Hematopoietic multipotent progenitor cell treated with erythropoietin and hydrocortisone succinate and interleukin-3 and kit ligand, for 4 days (in vitro differentiated cells): ENCODE measurements around the gene MPST.
A peak's percentile ranks its signal among the peaks of the same experiment; 100 is the strongest.
"Not testable (repeated sequence)": the region's sequence is repeated elsewhere in the genome, so short reads cannot be mapped to it uniquely, and the experiment has no call there.

ENCODE experiments used
- DNase-seq: peaks from one replicate; pipeline ENCODE4 v3.0.0-alpha.2; 2015

The MPST gene

GRCh38 chr22:37019309-37020191, at the start of gene MPST, which contains the start of gene TST:
TSS of gene MPST (plus strand) at chr22:37019742. CDS start at chr22:37019837, 95 bp downstream.
TSS of gene TST (minus strand) at chr22:37019447. CDS start at chr22:37018732, 715 bp downstream.
- peak; percentile 89 for DNase-seq

DNA sequence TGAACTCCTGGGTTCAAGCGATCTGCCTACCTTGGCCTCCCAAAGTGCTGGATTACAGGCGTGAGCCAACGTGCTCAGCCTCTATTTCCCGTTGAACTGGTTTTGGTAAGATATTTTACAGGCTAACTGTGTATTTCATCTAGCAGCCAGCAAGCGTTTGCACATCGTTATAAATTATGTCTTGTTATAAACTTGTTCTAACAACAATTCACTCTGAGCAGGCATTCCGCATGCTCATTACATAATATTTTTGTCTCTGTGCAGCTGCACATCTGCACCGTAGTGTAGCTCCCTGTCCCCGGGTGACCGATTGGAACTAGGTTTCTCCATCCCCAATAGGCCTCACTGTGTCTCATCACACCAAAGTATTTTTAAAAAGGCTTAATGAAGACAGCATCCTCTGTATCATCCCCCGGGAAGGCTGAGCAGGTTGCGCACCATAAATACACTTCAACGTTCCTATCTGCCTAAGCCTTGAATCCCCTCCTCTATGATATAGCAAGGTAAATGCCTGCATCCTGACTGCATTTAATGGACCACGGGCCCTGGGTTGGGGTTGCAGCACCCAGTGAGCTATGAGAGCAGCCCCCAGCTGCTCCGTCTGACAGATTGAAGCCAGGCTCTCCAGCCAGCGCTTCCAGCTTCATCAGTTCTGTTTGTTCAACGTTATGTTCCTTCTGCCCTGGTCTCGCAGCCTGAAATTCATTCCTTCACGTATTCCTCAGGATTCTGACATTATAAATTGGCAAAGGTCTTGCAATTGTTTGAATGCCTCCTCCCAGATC, 48.0 kb upstream of the MPST start:
- DNase-seq = no peak

- DNase-seq = peak; percentile 71
Measured at GRCh38 chr22:36976606-36977005, 42.9 kb upstream of the MPST start.

DNA sequence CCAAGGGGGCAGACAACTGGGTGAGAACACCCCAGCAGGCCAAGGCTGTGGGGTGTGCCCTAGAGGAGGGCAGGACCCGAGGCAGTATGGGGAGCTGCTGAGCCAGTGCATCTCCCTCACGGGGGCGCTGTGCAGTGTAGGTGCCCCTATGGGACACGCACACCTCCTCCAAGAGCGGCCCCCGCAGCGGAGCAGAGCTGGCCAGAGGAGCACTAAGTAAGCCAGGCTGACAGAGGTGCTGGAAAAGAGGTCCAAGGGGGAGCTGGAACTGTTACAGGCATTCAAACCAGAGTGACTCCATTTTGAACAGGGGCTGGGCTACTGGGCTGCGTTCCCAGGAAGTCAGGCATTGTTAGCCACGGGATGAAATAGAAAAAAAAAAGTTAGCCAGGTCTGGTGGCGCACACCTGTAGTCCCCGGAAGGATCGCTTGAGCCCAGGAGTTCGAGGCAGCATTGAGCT, 42.1 kb upstream of the MPST start:
- DNase-seq = peak; percentile 86

- peak; percentile 96 for DNase-seq
Measured at GRCh38 chr22:36977947-36978660, 41.4 kb upstream of the MPST start.

- peak; percentile 49 for DNase-seq
Measured at GRCh38 chr22:36979016-36979910, 40.3 kb upstream of the MPST start.

DNA sequence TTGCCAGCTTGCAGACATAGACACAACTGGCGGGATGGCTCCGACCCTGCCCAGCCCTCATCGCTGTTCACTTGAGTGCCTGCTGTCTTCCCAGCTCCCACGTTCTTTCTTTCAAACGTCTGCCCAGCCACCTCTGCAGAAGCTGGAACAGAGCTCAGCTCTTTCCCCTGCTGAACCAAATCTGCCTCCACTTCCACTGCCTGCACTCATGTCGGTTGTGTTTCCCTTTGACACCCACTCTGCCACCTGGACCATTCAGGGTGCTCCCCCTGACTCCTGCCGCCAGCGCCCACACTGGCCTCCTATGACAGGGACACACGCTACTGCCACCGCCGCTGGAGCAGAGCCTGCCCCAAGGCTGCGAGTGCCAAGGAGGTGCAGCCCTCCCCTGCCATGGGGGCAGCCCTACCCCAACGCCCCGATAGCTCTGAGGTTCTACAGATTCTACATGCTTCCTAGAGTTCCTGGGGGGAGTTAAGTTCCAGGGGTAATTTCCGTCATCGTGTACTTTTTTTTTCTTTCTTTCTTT, 38.2 kb upstream of the MPST start:
- no peak for DNase-seq

DNA sequence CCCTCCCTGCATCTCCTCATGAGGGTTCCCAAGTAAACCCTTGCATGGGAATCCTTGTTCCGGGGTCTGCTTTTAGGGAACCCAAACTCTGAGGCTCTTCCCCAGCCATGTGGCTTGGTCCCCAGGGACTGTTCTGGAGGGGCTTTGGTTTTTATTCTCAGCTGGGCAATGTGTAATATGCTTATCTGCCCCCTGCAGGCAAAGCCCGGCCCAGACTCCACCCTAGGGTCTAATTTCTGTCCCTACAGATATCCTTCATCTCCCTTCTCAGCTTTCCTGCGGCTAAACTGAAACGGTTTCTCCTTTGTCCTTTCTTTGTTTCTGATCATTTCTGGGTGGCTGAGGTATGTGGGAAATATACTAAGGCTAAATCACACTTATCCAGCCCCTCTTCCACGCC, 37.4 kb upstream of the MPST start:
- peak; percentile 97 for DNase-seq

DNA sequence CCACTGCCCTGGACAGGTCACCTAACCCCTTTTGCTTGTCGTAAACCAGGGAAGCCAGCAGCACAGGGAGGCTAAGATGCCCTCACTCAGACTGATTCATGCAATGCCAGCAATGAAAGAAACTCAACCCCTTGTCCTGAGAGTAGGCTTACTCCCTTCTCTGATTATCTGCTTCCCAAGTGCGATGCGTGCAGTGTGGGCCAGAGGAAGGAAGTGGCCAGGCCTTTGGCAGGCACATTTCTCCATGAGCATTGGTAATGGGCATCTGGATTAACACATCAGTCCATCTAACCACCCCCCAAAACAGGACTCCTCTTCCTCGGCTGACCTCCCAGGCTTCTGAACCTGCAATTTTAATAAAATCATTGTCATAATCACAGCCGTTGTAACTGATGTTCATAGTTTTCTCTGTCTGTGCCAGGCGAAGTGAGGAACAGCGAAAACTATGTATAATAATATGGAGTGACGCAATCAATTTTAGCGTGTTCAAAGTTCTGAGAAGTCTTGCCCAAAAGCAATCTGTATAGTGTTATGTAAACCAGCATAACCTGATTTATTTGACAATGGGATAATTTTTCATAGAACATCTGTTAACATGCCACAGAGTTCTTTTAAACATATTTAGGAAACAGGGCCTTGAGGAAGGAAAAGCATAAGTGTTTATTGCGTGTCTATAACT, 34.2 kb upstream of the MPST start:
- DNase-seq = peak; percentile 54

DNA sequence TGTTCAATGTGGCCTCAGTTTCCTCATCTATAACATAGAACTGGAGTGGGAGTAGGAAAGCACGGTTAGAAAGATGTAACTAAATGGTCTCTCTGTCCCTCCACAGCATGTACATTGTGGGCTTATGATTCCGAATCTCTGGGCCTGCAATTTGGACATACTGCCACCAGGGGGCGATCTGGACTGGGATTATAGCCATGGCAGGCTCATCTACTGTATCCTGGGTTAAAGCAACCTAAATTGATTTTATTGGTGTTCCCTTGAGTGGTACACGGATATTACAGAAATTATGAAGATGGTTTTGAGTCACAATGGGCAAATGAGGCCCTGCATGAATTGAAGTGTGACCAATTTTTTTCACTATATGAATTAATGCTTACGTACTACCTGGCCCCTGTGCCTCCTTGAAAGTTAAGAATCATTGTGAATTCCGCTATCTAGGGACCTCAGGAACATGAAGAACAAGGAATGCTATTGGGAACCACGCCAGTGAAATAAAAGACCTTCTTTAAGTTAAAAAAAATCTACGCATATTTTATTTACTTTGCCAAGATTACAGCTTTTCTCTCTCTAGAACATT, 33.2 kb upstream of the MPST start:
- peak; percentile 66 for DNase-seq

DNA sequence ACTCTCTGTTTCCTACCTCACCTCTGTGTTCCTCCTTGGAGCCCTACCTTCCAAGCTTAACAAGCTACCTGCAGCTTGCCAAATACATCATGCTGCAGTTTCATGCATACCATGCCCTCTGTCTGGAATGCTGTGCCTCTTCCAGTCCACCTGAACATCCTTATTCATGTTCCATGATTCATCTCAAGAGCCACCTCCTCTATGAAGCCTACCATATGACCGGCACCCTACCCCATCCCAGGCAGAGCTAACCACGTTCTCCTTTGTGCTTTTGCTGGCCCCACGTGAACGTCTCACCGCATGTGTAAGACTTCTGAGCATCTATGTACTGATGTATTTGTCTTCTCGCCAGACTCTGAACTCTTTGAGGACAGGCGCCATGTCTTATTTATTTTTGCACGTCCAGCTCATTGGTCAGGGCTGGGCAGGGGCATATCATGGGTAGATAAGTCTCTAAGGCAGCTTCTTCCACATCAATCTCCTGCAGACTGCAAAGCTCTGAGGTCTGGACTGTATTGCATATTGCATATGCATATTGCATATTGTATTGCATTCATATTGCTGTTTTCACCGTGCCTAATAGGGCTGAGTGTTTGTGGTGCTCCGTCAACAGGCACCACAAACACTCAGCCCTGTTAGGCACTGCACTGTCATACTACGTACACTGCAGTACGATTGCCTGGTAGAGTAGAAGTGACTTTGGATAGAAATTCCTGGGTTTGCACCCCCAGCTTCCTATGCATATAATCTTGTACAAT, 31.3 kb upstream of the MPST start:
- DNase-seq = no peak

GRCh38 chr22:36989012-36989411, 30.5 kb upstream of the MPST start:
- DNase-seq = not testable (repeated sequence)

DNA sequence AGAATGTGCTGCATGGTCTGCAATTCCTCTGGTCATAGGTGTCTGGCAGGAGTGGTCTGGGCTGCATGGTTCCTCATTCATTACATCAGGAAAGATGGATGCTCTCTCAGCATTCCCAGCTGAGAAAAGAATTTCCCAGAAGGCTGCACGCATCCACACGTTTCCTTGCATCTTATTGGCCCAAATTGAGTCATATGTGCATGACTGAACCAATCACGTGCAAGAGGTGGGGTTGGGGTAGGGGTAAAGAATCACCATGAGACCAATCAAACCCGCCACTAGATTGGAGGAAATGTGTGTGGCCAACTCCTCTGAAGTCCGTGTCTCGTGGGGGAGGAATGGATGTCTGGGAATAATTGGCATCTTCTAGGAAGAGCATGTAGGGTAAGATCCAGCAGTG, 29.1 kb upstream of the MPST start:
- no peak for DNase-seq

GRCh38 chr22:36991206-36991605, 28.3 kb upstream of the MPST start:
- peak; percentile 64 for DNase-seq

DNA sequence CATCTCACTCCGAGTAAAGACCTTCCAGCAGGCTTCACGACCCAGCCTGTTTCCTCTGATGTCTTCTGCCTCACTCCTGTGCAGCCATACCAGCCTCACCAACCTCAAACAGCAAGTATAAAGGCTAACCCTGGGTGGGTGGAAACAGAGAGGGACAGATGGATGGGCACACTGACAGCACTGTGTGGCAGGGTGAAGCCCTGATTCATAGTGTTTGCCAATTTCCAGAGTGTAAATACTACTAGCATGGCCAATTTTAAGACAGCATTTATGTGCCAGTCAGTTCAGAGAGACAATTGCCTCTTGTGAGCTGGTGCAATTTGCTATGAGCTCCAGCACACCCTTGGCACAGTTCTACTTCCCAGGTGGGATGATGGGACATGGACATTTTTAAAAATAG, 21.8 kb upstream of the MPST start:
- no peak for DNase-seq

- DNase-seq = peak; percentile 67
Measured at GRCh38 chr22:36998620-36999351, 20.8 kb upstream of the MPST start.

GRCh38 chr22:36999463-36999862, 20.1 kb upstream of the MPST start:
- DNase-seq = no peak

DNA sequence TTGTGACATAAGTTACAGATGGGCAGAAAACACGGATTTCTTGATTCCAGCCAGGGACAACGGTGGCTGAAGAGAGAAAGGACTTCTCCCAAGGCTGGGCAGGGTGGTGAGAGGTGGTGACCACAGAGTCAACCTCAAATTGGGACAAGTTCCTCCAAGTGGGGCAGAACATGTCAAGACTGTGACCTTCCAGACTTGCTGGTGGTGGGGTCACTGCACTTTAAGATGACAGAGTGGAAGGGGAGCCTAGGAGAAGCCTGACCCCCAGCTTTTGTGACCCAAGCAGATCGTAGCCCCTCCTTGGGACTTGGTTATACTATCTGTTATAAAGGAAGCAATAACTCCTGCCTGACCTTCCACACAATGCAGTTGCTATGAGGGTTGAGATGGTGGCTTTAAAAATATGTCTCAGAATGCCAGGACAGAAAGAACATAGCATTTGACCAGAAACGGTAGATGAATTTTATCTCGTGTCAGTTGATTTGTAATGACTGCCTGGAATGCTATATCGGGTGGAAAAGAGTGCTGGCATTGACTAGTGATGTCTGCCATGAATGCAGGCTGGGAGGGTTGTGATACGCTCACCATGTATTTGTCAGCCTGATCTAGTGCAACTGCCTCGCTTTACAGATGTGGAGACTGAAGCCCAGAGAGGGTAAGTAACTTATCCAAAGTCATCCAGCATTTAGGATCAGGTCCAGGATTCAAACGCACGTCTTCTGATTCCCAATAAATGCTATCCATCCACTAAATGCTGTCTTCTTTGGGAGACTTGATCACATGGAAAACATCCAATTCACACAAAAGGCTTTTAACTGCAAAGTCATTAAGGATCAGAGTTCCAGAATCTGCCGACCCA, 18.6 kb upstream of the MPST start:
- no peak for DNase-seq
